ENCODE results near the gene GATM. TPM values are rescaled to one million over a fixed set of nuclear protein-coding genes. Genes with fewer than 3 reads are reported as not detected.
A peak's percentile ranks its signal among the peaks of the same experiment; 100 is the strongest.

GATM gene
- total RNA-seq, 1 donor from 2014 or later, result 0.30 TPM

GRCh38 chr15:45386974-45387373 lies 8.6 kb upstream of the GATM start:
- H3K4me1 Mint-ChIP-seq (ENCODE audit: low read depth), result no peaks in the 10 kb centered on the region
- no peak for TF ChIP-seq CTCF (IDR thresholded peaks at IDR 0.05)
- H3K9me3 Mint-ChIP-seq (ENCODE audit: low read depth), result no peaks in the 10 kb centered on the region
- no peak overlapping the region for H3K27ac Mint-ChIP-seq (ENCODE audit: unreplicated experiment)
- no peaks in the 10 kb centered on the region for H3K36me3 Mint-ChIP-seq (ENCODE audit: low read depth)
- peaks cover 63% of the 10 kb centered on the region for H3K27me3 Mint-ChIP-seq (ENCODE audit: low read depth)
- no peak for DNase-seq (ENCODE audit: low spot score)
- no peak overlapping the region for H3K4me3 Mint-ChIP-seq (ENCODE audit: unreplicated experiment)

- no peak for TF ChIP-seq CTCF (IDR thresholded peaks at IDR 0.05)
- Mint-ChIP-seq H3K9me3 (ENCODE audit: low read depth) (no peaks in the 10 kb centered on the region), H3K4me3 (ENCODE audit: unreplicated experiment) (no peak overlapping the region), H3K27me3 (ENCODE audit: low read depth) (peaks cover 67% of the 10 kb centered on the region), H3K4me1 (ENCODE audit: low read depth) (no peaks in the 10 kb centered on the region), H3K36me3 (ENCODE audit: low read depth) (no peaks in the 10 kb centered on the region), H3K27ac (ENCODE audit: unreplicated experiment) (no peak overlapping the region)
- DNase-seq (ENCODE audit: low spot score), result no peak
Observed at GRCh38 chr15:45386420-45386819, 8.1 kb upstream of the GATM start.

GRCh38 chr15:45385590-45385989 lies 7.2 kb upstream of the GATM start:
- Mint-ChIP-seq H3K27me3 (ENCODE audit: low read depth) (peaks cover 72% of the 10 kb centered on the region), H3K27ac (ENCODE audit: unreplicated experiment) (no peak overlapping the region), H3K4me1 (ENCODE audit: low read depth) (no peaks in the 10 kb centered on the region), H3K4me3 (ENCODE audit: unreplicated experiment) (no peak overlapping the region), H3K9me3 (ENCODE audit: low read depth) (no peaks in the 10 kb centered on the region), H3K36me3 (ENCODE audit: low read depth) (no peaks in the 10 kb centered on the region)
- TF ChIP-seq CTCF (IDR thresholded peaks at IDR 0.05), result no peak
- DNase-seq (ENCODE audit: low spot score), result no peak

GRCh38 chr15:45384700-45385099 lies 6.4 kb upstream of the GATM start:
- H3K9me3 Mint-ChIP-seq (ENCODE audit: low read depth), result no peaks in the 10 kb centered on the region
- H3K36me3 Mint-ChIP-seq (ENCODE audit: low read depth), result no peaks in the 10 kb centered on the region
- H3K27me3 Mint-ChIP-seq (ENCODE audit: low read depth), result peaks cover 71% of the 10 kb centered on the region
- H3K4me1 Mint-ChIP-seq (ENCODE audit: low read depth), result no peaks in the 10 kb centered on the region
- no peak overlapping the region for H3K4me3 Mint-ChIP-seq (ENCODE audit: unreplicated experiment)
- no peak for DNase-seq (ENCODE audit: low spot score)
- no peak overlapping the region for H3K27ac Mint-ChIP-seq (ENCODE audit: unreplicated experiment)
- TF ChIP-seq CTCF (IDR thresholded peaks at IDR 0.05), result no peak

- no peak for DNase-seq (ENCODE audit: low spot score)
- no peaks in the 10 kb centered on the region for H3K36me3 Mint-ChIP-seq (ENCODE audit: low read depth)
- no peaks in the 10 kb centered on the region for H3K9me3 Mint-ChIP-seq (ENCODE audit: low read depth)
- peak overlapping the region; percentile 57 for H3K4me3 Mint-ChIP-seq (ENCODE audit: unreplicated experiment)
- H3K27me3 Mint-ChIP-seq (ENCODE audit: low read depth), result peaks cover 73% of the 10 kb centered on the region
- H3K4me1 Mint-ChIP-seq (ENCODE audit: low read depth), result peaks cover 11% of the 10 kb centered on the region
- H3K27ac Mint-ChIP-seq (ENCODE audit: unreplicated experiment), result no peak overlapping the region
- TF ChIP-seq CTCF (IDR thresholded peaks at IDR 0.05), result no peak
Observed at GRCh38 chr15:45378913-45379262, 544 bp upstream of the GATM start.
